Middle frontal gyrus (tissue), 1 donor: Measurements from ENCODE around the gene PARM1.
"Not testable (repeated sequence)": the region's sequence is repeated elsewhere in the genome, so short reads cannot be mapped to it uniquely, and the experiment has no call there.

Experiments used
- DNase-seq: peaks from one replicate; pipeline ENCODE4 v3.0.0-alpha.2; 2015; ENCODE audit warnings: low spot score; ENCODE audit errors: extremely low spot score

The PARM1 gene

DNA sequence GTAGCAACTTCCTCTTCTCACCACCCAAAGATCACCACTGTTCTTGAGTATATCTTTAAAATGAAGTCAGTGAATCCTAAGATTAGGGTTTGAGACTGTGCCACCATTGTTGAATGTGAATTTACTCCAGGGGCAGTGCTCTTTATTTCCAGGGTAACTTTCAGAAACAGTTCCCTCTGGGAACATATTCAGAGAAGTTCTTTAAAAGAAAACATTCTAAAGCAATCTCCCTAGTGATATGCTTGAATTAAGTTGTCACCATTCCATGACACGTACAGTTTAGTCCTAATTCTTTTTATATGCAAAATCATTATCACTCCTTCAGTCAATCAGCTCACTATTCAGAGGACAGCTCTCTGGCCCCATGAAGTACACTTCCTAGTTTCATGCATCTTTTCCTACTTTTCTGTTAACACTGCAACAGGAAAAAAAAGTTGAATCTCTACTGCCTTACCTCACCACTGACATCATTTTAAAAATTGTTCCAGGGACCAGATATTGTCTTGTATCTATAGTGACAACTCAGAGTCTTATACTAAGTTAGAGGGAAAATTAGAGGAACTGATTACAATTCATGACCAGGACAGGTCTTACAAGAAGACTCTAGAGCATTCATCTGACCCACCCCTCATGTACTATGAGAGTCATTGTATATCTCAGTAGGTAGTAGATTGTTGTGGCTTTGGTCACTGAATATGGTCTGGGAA lies 49.8 kb downstream of the PARM1 start:
- no peak for DNase-seq

DNA sequence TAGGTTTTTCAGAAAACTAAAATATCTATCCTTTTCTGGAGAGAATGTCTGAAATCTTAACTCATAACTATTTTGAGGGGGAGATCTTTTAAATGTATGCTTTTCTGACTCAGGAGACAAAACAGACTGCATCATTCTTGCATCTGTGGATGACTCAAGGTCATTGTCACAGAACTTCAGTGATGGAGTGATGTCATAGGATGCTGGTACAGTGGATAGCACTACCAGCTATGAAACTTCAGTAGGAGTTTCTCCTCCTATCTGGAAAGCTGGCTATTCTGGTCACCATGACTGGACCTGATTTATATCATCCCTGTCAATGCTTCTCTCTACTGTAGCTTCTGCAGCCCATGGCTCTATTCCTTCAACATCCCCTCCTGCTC lies 50.3 kb downstream of the PARM1 start:
- DNase-seq: no peak

DNA sequence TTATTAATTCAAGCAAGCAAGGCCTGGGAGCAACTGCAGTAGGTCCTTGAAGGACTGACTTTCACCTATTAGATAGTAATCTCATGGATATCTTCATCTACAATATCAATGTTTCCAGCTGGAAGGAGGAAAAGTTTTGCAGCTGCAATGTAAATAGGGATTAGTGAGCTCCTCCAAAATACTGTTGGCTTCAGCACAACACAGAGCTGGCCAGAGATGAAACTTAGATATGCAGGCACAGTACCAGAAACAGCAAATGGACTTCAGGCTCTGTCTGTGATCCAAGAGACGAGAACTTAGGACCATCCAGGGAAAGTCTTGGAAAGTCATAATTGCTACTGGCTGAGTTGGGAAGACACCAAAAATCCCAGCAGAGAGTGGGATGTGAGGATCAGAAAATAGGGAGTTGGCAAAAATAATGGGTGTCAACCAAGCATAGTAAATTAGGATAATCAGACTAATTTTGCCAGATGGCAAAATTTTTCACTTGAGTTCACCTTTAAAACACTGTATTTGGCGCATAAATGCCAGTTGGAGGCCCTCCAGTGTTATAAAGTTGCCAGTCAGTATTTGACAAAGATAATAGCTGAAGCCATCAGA lies 57.5 kb downstream of the PARM1 start:
- no peak for DNase-seq

- DNase-seq: not testable (repeated sequence)
These were observed 61.5 kb downstream of the PARM1 start for GRCh38 chr4:74994436-74994835.

DNA sequence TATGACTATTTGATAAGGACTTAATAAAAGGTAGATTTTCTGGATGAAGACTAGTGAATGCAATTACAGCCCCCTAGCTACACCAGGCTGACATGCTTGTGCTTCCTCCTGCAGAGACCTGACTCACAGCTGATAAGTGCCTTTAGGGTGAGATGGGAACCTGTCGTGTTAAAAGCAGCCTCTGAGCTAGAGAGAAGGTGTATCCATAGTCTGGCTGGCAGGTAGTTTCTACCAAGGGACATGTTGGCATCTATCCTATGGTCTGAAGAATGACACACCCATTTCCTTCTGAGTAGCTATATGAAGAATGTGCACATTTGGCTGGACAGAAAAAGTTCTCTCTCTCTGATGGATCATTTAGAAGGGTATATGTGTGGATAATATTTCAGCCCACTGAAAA lies 64.1 kb downstream of the PARM1 start:
- no peak for DNase-seq

DNA sequence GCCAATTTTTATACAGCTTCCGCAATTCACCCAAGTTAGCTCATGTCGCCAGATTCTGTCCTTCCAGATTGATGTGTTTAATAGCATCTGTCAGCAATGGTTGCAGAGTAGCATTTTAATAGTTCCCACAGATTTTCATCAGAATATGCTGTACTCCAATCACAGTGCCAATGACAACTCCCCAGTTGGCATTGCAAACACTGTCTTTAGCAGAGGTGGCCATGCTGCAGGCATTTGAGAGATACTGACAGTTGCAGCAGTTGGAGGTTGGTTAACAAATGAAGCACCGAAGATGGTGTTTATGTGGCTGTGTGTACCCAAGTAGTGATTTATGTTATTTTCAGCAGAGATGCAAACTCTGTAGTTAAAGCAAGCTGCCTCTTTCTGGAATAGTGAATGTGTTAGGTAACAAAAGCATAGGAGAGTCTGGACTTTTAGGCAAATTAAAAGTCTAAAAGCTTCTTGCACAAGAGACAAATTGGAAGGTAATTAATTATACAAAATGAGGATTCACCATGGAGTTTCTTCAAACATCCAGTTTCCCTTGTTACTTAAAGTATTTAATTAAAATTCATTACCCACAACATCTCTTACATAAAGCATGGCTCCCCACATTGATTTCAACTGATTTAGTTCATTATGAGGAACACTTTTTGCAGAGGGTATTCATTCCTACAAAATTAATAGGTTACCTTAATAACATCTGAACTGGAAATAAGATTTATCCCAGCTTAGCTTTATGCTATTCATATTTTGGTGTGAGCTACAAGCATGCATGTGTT lies 65.2 kb downstream of the PARM1 start:
- no peak for DNase-seq

DNA sequence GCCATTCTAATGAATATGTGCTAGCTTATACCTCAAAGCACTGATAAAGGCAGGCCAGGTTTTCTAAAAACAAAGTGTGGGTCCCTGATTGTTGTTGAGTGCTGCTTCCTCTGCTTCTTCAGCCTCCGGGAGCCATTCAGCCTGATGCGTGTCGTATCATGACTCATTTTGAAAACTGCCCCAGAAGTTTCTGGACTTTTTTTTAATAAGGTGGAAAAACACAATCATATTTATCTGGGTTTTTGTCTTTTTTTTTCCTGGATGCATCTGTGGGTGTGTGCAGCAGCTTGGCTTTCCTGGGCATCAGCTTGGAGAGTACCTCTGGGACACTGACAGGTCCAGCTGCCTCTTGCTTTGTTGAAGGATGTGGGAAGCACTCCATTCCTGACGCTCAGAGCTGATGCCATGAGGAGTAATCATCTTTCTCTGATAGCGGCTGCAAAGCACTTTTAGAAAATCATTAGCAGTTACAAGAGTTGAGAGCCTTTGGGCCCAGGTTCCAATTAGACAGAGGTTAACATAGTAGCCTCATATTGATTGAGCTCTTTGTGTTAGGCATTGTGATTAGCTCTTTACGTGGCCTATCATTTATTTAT lies 66.9 kb downstream of the PARM1 start:
- DNase-seq: no peak

DNA sequence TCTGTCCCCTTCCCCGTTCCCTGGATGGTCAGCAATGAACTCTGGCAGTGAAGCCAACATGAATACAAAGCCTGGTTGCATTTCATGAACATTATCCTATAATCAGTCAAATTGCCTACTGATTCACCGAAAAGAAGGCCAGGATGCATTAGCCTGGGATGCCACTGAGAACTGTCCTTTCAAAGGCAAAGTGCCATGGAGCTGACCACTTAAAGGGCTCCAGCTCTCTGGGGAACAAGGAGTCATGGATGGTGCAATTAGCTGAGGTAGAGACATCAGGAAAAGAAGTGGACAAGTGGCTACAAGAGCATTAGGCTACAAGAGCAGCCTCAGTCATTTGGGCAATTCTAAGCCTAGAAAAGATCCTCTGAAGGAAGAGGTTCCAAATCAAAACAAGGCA lies 69.0 kb downstream of the PARM1 start:
- DNase-seq: no peak

- DNase-seq: no peak
These were observed 69.5 kb downstream of the PARM1 start for GRCh38 chr4:75002381-75002780.

- DNase-seq: no peak
These were observed 71.1 kb downstream of the PARM1 start for GRCh38 chr4:75003979-75004378.

DNA sequence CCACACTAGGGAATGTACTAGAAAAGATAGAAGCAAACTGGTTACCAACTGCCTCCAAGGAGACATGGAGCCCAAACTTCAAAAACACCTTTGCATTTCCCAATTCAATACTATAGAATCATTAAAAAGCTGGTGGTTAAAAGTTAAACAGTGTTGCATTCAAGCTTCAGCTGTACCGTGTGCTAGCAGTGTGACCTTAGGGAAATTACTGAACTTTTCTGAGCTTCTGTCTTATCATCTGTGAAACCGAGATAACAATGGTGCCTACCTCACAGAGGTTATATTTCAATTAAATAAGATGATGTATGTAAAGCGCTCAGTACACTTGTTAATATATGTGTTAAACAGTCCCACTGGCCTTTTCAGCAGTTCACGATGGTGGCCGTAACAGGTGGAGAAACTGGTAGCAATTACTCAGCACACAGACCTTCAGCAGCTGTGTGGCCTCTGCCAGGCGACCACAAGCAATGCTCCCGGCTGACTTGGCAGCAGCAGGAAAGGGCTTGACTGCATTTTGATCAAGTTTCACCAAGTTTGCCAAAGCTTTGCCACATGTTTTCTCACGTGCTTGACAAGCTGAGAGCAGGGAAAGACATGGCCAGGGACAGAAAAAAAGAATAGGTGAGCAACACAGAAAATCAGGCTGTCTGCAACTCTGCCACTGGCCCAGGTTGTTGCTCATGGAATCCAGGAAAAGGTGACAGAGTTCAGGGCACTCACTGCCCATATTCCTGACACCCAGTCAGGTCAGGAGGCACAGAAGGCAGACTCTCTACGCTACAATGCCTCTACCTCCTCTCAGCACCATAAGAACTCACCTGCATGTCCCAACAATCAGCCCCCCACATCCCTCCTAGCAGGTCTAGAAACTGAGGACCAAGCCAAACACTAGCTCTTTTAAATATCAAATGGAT lies 72.1 kb downstream of the PARM1 start:
- DNase-seq: no peak

GRCh38 chr4:75005727-75006126 lies 72.8 kb downstream of the PARM1 start:
- DNase-seq: no peak

DNA sequence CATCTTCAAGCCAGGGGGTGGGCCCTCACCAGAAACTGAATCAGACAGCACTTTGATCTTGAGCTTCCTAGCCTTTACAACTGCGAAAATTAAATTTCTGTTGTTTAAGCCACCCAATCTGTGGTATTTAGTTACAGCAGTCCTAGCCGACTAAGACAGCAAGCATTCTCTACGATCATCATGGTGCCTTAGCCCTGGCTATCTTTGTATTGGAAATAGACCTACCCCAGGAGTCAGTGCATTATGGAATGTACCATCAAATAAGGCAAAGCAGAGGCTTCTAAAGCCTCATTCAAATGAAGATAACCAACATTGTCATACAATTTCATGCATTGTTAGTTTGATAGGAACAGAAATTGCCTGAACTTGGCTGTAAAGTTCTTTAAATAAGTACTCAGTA lies 75.0 kb downstream of the PARM1 start:
- DNase-seq: no peak

- DNase-seq: no peak
These were observed 76.2 kb downstream of the PARM1 start for GRCh38 chr4:75009138-75009537.

DNA sequence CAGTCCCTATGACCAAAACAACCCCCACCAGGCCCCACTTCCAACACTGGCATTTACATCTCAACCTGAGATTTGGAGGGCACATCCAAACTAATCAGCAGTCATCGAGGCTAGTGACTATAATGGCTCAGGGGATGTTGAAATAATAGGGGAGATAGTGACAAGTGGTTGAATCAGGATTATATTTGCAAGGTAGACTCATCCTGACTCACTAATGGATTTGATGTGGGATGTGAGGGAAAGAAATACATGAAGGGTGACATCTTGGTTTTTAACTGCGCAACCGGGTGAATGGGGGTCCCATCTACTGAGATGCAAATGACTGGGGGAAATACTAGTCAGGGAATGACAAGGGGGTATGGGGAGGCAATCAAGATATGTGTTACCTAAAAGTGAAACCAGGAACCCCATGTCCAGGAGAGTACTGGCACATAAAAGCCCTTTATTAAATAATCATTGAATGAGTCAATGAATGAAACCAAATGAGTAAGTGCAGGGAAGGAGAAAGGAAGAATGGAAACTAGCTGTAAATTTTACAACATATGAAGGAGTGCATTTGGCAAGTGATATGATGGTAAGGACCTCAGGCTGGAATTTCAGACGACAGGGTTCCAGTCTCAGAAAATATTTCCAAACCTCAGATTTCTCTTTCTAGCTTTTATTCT lies 78.3 kb downstream of the PARM1 start:
- DNase-seq: no peak

- no peak for DNase-seq
These were observed 82.7 kb downstream of the PARM1 start for GRCh38 chr4:75015627-75016026.

- DNase-seq: no peak
These were observed 83.6 kb downstream of the PARM1 start for GRCh38 chr4:75016472-75016871.

GRCh38 chr4:75018811-75019479 lies 86.0 kb downstream of the PARM1 start:
- DNase-seq: no peak

GRCh38 chr4:75025431-75025830 lies 92.5 kb downstream of the PARM1 start:
- DNase-seq: no peak
